Suprapubic skin (tissue), 4 donors: ENCODE results near the gene CPT1B. TPM values are rescaled to one million over a fixed set of nuclear protein-coding genes. Genes with fewer than 3 reads are reported as not detected.

Experiments used
- DNase-seq, 2 donors: peaks; one replicate each; pipeline ENCODE4 v3.0.0-alpha.2; 2019; ENCODE audit warnings: low spot score in 2 of 2
- H3K27ac ChIP-seq: fragments of 200-600 bp; sonication (generic); one replicate; pipeline ENCODE4 v1.5.1; 2019
- H3K27me3 ChIP-seq: fragments of 200-600 bp; sonication (generic); one replicate; pipeline ENCODE4 v1.5.1; 2019
- H3K36me3 ChIP-seq: fragments of 200-600 bp; sonication (generic); one replicate; pipeline ENCODE4 v1.5.1; 2019
- H3K4me1 ChIP-seq: fragments of 200-600 bp; sonication (generic); one replicate; pipeline ENCODE4 v1.5.1; 2019
- H3K4me3 ChIP-seq: fragments of 200-600 bp; sonication (generic); one replicate; pipeline ENCODE4 v1.5.1; 2019; ENCODE audit warnings: mild to moderate bottlenecking
- H3K9me3 ChIP-seq: fragments of 200-600 bp; sonication (generic); one replicate; pipeline ENCODE4 v1.5.1; 2019
- CTCF ChIP-seq, 2 donors: fragments of 200-600 bp in 1 of 2; fragments of 450-650 bp in 1 of 2; sonication (generic) in 1 of 2; IDR thresholded peaks; one replicate each; pipeline ENCODE4 v1.5.1; 2016 to 2019; ENCODE audit warnings: antibody characterized with exemption in 2 of 2, mild to moderate bottlenecking in 1 of 2, moderate library complexity in 1 of 2
- EP300 ChIP-seq: sonication (generic); formaldehyde crosslinking; IDR thresholded peaks from one replicate; pipeline ENCODE4 v1.6.1; 2017; ENCODE audit warnings: antibody characterized with exemption
- POLR2A ChIP-seq, 2 donors: fragments of 450-650 bp; IDR thresholded peaks; one replicate each; pipeline ENCODE4 v1.6.1; 2017; ENCODE audit warnings: antibody characterized with exemption in 2 of 2, mild to moderate bottlenecking in 2 of 2, moderate library complexity in 2 of 2
- POLR2AphosphoS5 ChIP-seq, 3 donors: sonication (generic); formaldehyde crosslinking; IDR thresholded peaks; one replicate each; pipeline ENCODE4 v1.6.1; 2017; ENCODE audit warnings: antibody characterized with exemption in 3 of 3
- WGBS: methylation state at CpG from one replicate; pipeline ENCODE4 v1.1.5; 2018; 5-methylcytosine and 5-hydroxymethylcytosine counted together
- total RNA-seq, 4 donors: library from RNA; depleted of rRNA; stranded (reverse); fragments of >200 nt; gene quantifications; one replicate each; pipeline ENCODE4 v1.1.0, GENCODE V29; 2016

The CPT1B gene
- total RNA-seq, 4 donors from 2014 or later: 12.7 to 46.6 (median 19.2) TPM

- Histone ChIP-seq H3K9me3 (no peaks in the 10 kb centered on the region), H3K4me1 (peaks cover 29% of the 10 kb centered on the region), H3K27ac (peak overlapping the region; percentile 97), H3K27me3 (no peaks in the 10 kb centered on the region), H3K36me3 (peaks cover 14% of the 10 kb centered on the region), H3K4me3 (peak overlapping the region; percentile 81)
- 15% methylated on average over 19 of the region's 37 CpGs for WGBS
- TF ChIP-seq POLR2A (IDR thresholded peaks at IDR 0.05) (no peak), POLR2AphosphoS5 (IDR thresholded peaks at IDR 0.05) (no peak), CTCF (IDR thresholded peaks at IDR 0.05) (no peak), EP300 (no peak)
- peak in 1 of 2 donors; percentile 55 for DNase-seq
Measured at GRCh38 chr22:50583294-50583861, 5.2 kb upstream of the CPT1B start.

GRCh38 chr22:50582493-50583293, 4.5 kb upstream of the CPT1B start, which contains the start of gene CHKB:
Gene CHKB (minus strand): TSS chr22:50582849. CDS start chr22:50582781, 68 bp downstream.
- Histone ChIP-seq H3K4me3 (peak within 1 kb of the TSS; percentile 81), H3K27ac (peak within 1 kb of the TSS; percentile 97), H3K9me3 (no peaks in the 10 kb centered on the region), H3K27me3 (no peaks in the 10 kb centered on the region), H3K4me1 (peaks cover 35% of the 10 kb centered on the region), H3K36me3 (peaks cover 14% of the 10 kb centered on the region)
- TF ChIP-seq POLR2AphosphoS5 (IDR thresholded peaks at IDR 0.05) (peak in 2 of 3 donors; percentile 70 to 92), POLR2A (IDR thresholded peaks at IDR 0.05) (peak; percentile 48 to 66), EP300 (no peak), CTCF (IDR thresholded peaks at IDR 0.05) (no peak)
- DNase-seq: peak; percentile 99
- under 1% methylated on average over 26 of the region's 96 CpGs for WGBS

GRCh38 chr22:50581950-50582492, 3.8 kb upstream of the CPT1B start:
- DNase-seq: no peak
- peaks cover 35% of the 10 kb centered on the region for H3K4me1 ChIP-seq
- no peaks in the 10 kb centered on the region for H3K27me3 ChIP-seq
- H3K27ac ChIP-seq: peak overlapping the region; percentile 97
- peaks cover 14% of the 10 kb centered on the region for H3K36me3 ChIP-seq
- no peaks in the 10 kb centered on the region for H3K9me3 ChIP-seq
- H3K4me3 ChIP-seq: peak overlapping the region; percentile 81
- no peak for TF ChIP-seq EP300
- TF ChIP-seq POLR2AphosphoS5 (IDR thresholded peaks at IDR 0.05): no peak
- TF ChIP-seq POLR2A (IDR thresholded peaks at IDR 0.05): no peak
- no peak for TF ChIP-seq CTCF (IDR thresholded peaks at IDR 0.05)
- WGBS: 20% methylated on average over 2 of the region's 39 CpGs

- peak in 1 of 2 donors; percentile 58 for DNase-seq
- peak overlapping the region; percentile 97 for H3K27ac ChIP-seq
Measured at GRCh38 chr22:50581031-50581949, 3.1 kb upstream of the CPT1B start.

More at GRCh38 chr22:50581031-50581949, 3.1 kb upstream of the CPT1B start:
- Histone ChIP-seq H3K4me3 (peak overlapping the region; percentile 81), H3K4me1 (peaks cover 35% of the 10 kb centered on the region), H3K27me3 (no peaks in the 10 kb centered on the region), H3K36me3 (peaks cover 14% of the 10 kb centered on the region), H3K9me3 (no peaks in the 10 kb centered on the region)
- 87% methylated on average over 11 of the region's 22 CpGs for WGBS
- TF ChIP-seq POLR2A (IDR thresholded peaks at IDR 0.05): no peak
- TF ChIP-seq EP300: no peak
- no peak for TF ChIP-seq CTCF (IDR thresholded peaks at IDR 0.05)
- no peak for TF ChIP-seq POLR2AphosphoS5 (IDR thresholded peaks at IDR 0.05)
